ENCODE results near the gene MSI2.

DNA sequence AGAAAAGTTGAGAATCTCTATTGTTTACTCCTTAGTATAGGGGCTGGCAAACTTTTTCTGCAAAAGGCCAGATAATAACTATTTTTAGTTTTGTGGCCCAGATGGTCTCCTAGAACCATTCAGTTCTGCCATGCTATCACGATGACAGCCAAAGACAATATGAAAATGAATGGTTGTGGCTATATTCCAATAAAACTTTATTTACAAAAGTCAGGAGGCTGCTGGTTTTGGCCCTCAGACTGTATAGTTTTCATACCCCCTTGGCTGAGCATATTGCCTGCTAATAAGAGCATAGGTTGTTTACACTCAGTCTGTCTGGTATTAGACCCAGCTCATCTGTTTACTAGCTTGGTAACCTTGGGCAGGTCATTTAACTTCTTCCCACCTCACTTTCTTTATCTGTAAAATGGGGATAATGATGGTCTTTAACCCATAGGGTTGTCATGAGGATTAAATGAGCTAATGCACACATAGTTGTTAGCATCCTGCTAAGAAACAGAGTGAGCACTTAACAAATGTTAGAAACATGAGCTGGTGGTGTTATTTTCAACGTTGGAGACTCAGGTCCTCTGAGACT, 156.3 kb downstream of the MSI2 start:
- TF ChIP-seq POLR2A (IDR thresholded peaks at IDR 0.05; ENCODE audit: low read depth, low read length) (no peak), POLR2AphosphoS5 (IDR thresholded peaks at IDR 0.05; ENCODE audit: low read depth, low read length) (no peak), TAF1 (IDR thresholded peaks at IDR 0.05; ENCODE audit: borderline replicate concordance, low read depth, low read length) (no peak)
